Mesendoderm (in vitro differentiated cells): ENCODE data around the gene TRDN.
A peak's percentile ranks its signal among the peaks of the same experiment; 100 is the strongest.

Experiments used
- DNase-seq: peaks from one replicate; pipeline ENCODE4 v3.0.0; 2013
- H2AK5ac ChIP-seq: 2 replicates; pipeline ENCODE4 v1.6.1; 2013; ENCODE audit warnings: low read length, inconsistent platforms
- H2BK120ac ChIP-seq: 2 replicates; pipeline ENCODE4 v1.6.1; 2013; ENCODE audit warnings: low read depth, mild to moderate bottlenecking, low read length, moderate library complexity, mixed read lengths
- H2BK15ac ChIP-seq: replicated peaks from 2 replicates; pipeline ENCODE4 v1.6.1; 2013; ENCODE audit warnings: low read depth, mild to moderate bottlenecking, moderate library complexity
- H2BK5ac ChIP-seq: 2 replicates; pipeline ENCODE4 v1.6.1; 2013; ENCODE audit warnings: low read length, inconsistent platforms
- H3K18ac ChIP-seq: 2 replicates; pipeline ENCODE4 v1.6.1; 2013; ENCODE audit warnings: mild to moderate bottlenecking, low read length, mixed read lengths
- H3K23ac ChIP-seq: one replicate; pipeline ENCODE4 v1.6.1; 2013; ENCODE audit warnings: low read length
- H3K27ac ChIP-seq: 2 replicates; pipeline ENCODE4 v1.5.1; 2013; ENCODE audit warnings: low read depth, mild to moderate bottlenecking, inconsistent platforms, low read length, moderate library complexity
- H3K27me3 ChIP-seq: 2 replicates; pipeline ENCODE4 v1.6.1; 2013; ENCODE audit warnings: low read length, control low read depth, mild to moderate bottlenecking, inconsistent platforms; ENCODE audit not compliant: insufficient read depth, poor library complexity
- H3K36me3 ChIP-seq: 2 replicates; pipeline ENCODE4 v1.6.1; 2013; ENCODE audit warnings: low read length, inconsistent platforms; ENCODE audit not compliant: control insufficient read depth, insufficient read depth
- H3K4ac ChIP-seq: one replicate; pipeline ENCODE4 v1.6.1; 2013; ENCODE audit warnings: low read depth, mild to moderate bottlenecking, low read length, moderate library complexity
- H3K4me1 ChIP-seq: 2 replicates; pipeline ENCODE4 v1.6.1; 2013; ENCODE audit warnings: low read depth, low read length, inconsistent platforms; ENCODE audit not compliant: control insufficient read depth
- H3K4me2 ChIP-seq: 2 replicates; pipeline ENCODE4 v1.6.1; 2013; ENCODE audit warnings: low read length
- H3K4me3 ChIP-seq: 2 replicates; pipeline ENCODE4 v1.5.1; 2013; ENCODE audit warnings: mild to moderate bottlenecking, low read length
- H3K56ac ChIP-seq: one replicate; pipeline ENCODE4 v1.6.1; 2013; ENCODE audit warnings: low read length
- H3K79me1 ChIP-seq: 2 replicates; pipeline ENCODE4 v1.6.1; 2013; ENCODE audit warnings: low read length, inconsistent platforms
- H3K79me2 ChIP-seq: 2 replicates; pipeline ENCODE4 v1.6.1; 2013; ENCODE audit warnings: mild to moderate bottlenecking, low read length; ENCODE audit not compliant: control insufficient read depth, insufficient read depth
- H3K9ac ChIP-seq: 2 replicates; pipeline ENCODE4 v1.6.1; 2013; ENCODE audit warnings: low read length, inconsistent platforms
- H4K5ac ChIP-seq: one replicate; pipeline ENCODE4 v1.6.1; 2013; ENCODE audit warnings: low read length
- H4K8ac ChIP-seq: one replicate; pipeline ENCODE4 v1.6.1; 2013; ENCODE audit warnings: low read depth, mild to moderate bottlenecking, control low read depth, low read length, moderate library complexity
- WGBS: extraction: QIAGEN DNeasy Blood & Tissue Kit; methylation state at CpG from one replicate; pipeline ENCODE4 v1.1.7; 2013; ENCODE audit warnings: low lambda C conversion rate, missing lambda C conversion rate; ENCODE audit not compliant: insufficient coverage; ENCODE audit errors: extremely low coverage; 5-methylcytosine and 5-hydroxymethylcytosine counted together

The TRDN gene

GRCh38 chr6:123207967-123208510, 428.7 kb downstream of the TRDN start:
- H3K9ac ChIP-seq: no peak overlapping the region
- no peak overlapping the region for H3K4ac ChIP-seq
- no peak overlapping the region for H2BK120ac ChIP-seq
- H3K4me3 ChIP-seq: no peak overlapping the region
- no CpG with 5 or more reads among the region's 7 CpGs for WGBS
- H3K23ac ChIP-seq: no peak overlapping the region
- H2BK15ac ChIP-seq: no peak overlapping the region
- no peak overlapping the region for H3K4me2 ChIP-seq
- H3K27ac ChIP-seq: no peak overlapping the region
- no peak overlapping the region for H4K5ac ChIP-seq
- no peak overlapping the region for H2AK5ac ChIP-seq
- no peak overlapping the region for H2BK5ac ChIP-seq
- no peak overlapping the region for H3K18ac ChIP-seq
- no peaks in the 10 kb centered on the region for H3K36me3 ChIP-seq
- peak; percentile 11 for DNase-seq
- H3K4me1 ChIP-seq: no peaks in the 10 kb centered on the region
- no peaks in the 10 kb centered on the region for H3K79me1 ChIP-seq
- H3K56ac ChIP-seq: no peak overlapping the region
- no peaks in the 10 kb centered on the region for H3K27me3 ChIP-seq
- no peaks in the 10 kb centered on the region for H3K79me2 ChIP-seq
- no peak overlapping the region for H4K8ac ChIP-seq

- Histone ChIP-seq H3K27me3 (no peaks in the 10 kb centered on the region), H3K56ac (no peak overlapping the region), H3K4me1 (no peaks in the 10 kb centered on the region), H2BK120ac (no peak overlapping the region), H3K18ac (no peak overlapping the region), H3K4me3 (no peak overlapping the region), H4K5ac (no peak overlapping the region), H4K8ac (no peak overlapping the region), H3K27ac (no peak overlapping the region), H3K4ac (no peak overlapping the region), H2AK5ac (no peak overlapping the region), H3K79me1 (no peaks in the 10 kb centered on the region), H3K79me2 (no peaks in the 10 kb centered on the region), H3K4me2 (no peak overlapping the region), H3K9ac (no peak overlapping the region), H3K23ac (no peak overlapping the region), H2BK15ac (no peak overlapping the region), H3K36me3 (no peaks in the 10 kb centered on the region), H2BK5ac (no peak overlapping the region)
- DNase-seq: peak; percentile 11
- WGBS: no CpG with 5 or more reads among the region's 1 CpG
These were observed 432.8 kb downstream of the TRDN start for GRCh38 chr6:123203928-123204327.

GRCh38 chr6:123201869-123202372, 434.8 kb downstream of the TRDN start:
- Histone ChIP-seq H3K23ac (no peak overlapping the region), H3K18ac (no peak overlapping the region)
- no peak for DNase-seq

GRCh38 chr6:123193298-123193697, 443.5 kb downstream of the TRDN start:
- Histone ChIP-seq H3K79me1 (no peaks in the 10 kb centered on the region), H3K9ac (no peak overlapping the region), H3K23ac (no peak overlapping the region), H3K79me2 (no peaks in the 10 kb centered on the region), H3K4ac (no peak overlapping the region), H3K4me3 (no peak overlapping the region), H3K56ac (no peak overlapping the region), H3K27me3 (no peaks in the 10 kb centered on the region), H4K8ac (no peak overlapping the region), H3K4me1 (no peaks in the 10 kb centered on the region), H2BK5ac (no peak overlapping the region), H3K18ac (no peak overlapping the region), H3K27ac (no peak overlapping the region), H3K4me2 (no peak overlapping the region), H2AK5ac (no peak overlapping the region), H3K36me3 (no peaks in the 10 kb centered on the region), H4K5ac (no peak overlapping the region), H2BK15ac (no peak overlapping the region), H2BK120ac (no peak overlapping the region)
- no peak for DNase-seq

More at GRCh38 chr6:123201869-123202372, 434.8 kb downstream of the TRDN start:
- Histone ChIP-seq H2BK120ac (no peak overlapping the region), H3K56ac (no peak overlapping the region), H3K4me2 (no peak overlapping the region), H3K9ac (no peak overlapping the region), H3K4me1 (no peaks in the 10 kb centered on the region), H3K4ac (no peak overlapping the region), H3K27me3 (no peaks in the 10 kb centered on the region), H2BK15ac (no peak overlapping the region), H2AK5ac (no peak overlapping the region), H4K8ac (no peak overlapping the region), H4K5ac (no peak overlapping the region), H3K36me3 (no peaks in the 10 kb centered on the region), H3K27ac (no peak overlapping the region), H3K79me1 (no peaks in the 10 kb centered on the region), H2BK5ac (no peak overlapping the region), H3K79me2 (no peaks in the 10 kb centered on the region), H3K4me3 (no peak overlapping the region)
- no CpG with 5 or more reads among the region's 18 CpGs for WGBS

GRCh38 chr6:123189816-123190215, 446.9 kb downstream of the TRDN start:
- no peak overlapping the region for H3K4ac ChIP-seq
- H3K9ac ChIP-seq: no peak overlapping the region
- H3K56ac ChIP-seq: no peak overlapping the region
- no peak overlapping the region for H4K5ac ChIP-seq
- H3K36me3 ChIP-seq: no peaks in the 10 kb centered on the region
- no peak overlapping the region for H2BK120ac ChIP-seq
- no peak overlapping the region for H3K27ac ChIP-seq
- no peak overlapping the region for H3K4me3 ChIP-seq
- DNase-seq: peak; percentile 39
- H3K79me2 ChIP-seq: no peaks in the 10 kb centered on the region
- H3K4me1 ChIP-seq: no peaks in the 10 kb centered on the region
- H3K23ac ChIP-seq: no peak overlapping the region
- no peak overlapping the region for H3K4me2 ChIP-seq
- H2BK15ac ChIP-seq: no peak overlapping the region
- H4K8ac ChIP-seq: no peak overlapping the region
- H2BK5ac ChIP-seq: no peak overlapping the region
- no peaks in the 10 kb centered on the region for H3K79me1 ChIP-seq
- WGBS: no CpG with 5 or more reads among the region's 1 CpG
- no peak overlapping the region for H3K18ac ChIP-seq
- no peak overlapping the region for H2AK5ac ChIP-seq
- no peaks in the 10 kb centered on the region for H3K27me3 ChIP-seq

GRCh38 chr6:123182998-123183397, 453.8 kb downstream of the TRDN start:
- Histone ChIP-seq H3K56ac (no peak overlapping the region), H3K27ac (no peak overlapping the region)

More at GRCh38 chr6:123182998-123183397, 453.8 kb downstream of the TRDN start:
- H3K79me2 ChIP-seq: no peaks in the 10 kb centered on the region
- no peak for DNase-seq
- no peak overlapping the region for H2AK5ac ChIP-seq
- no peaks in the 10 kb centered on the region for H3K4me1 ChIP-seq
- no peak overlapping the region for H4K5ac ChIP-seq
- H3K23ac ChIP-seq: no peak overlapping the region
- no peak overlapping the region for H4K8ac ChIP-seq
- no peak overlapping the region for H2BK5ac ChIP-seq
- no peak overlapping the region for H3K9ac ChIP-seq
- H3K4me3 ChIP-seq: no peak overlapping the region
- H3K36me3 ChIP-seq: no peaks in the 10 kb centered on the region
- no peak overlapping the region for H3K4me2 ChIP-seq
- H3K79me1 ChIP-seq: no peaks in the 10 kb centered on the region
- no peak overlapping the region for H3K4ac ChIP-seq
- H2BK120ac ChIP-seq: no peak overlapping the region
- H3K18ac ChIP-seq: no peak overlapping the region
- no CpG with 5 or more reads among the region's 7 CpGs for WGBS
- no peak overlapping the region for H2BK15ac ChIP-seq
- no peaks in the 10 kb centered on the region for H3K27me3 ChIP-seq
